Measurements from ENCODE around the gene TDRD9.

Gene TDRD9

DNA sequence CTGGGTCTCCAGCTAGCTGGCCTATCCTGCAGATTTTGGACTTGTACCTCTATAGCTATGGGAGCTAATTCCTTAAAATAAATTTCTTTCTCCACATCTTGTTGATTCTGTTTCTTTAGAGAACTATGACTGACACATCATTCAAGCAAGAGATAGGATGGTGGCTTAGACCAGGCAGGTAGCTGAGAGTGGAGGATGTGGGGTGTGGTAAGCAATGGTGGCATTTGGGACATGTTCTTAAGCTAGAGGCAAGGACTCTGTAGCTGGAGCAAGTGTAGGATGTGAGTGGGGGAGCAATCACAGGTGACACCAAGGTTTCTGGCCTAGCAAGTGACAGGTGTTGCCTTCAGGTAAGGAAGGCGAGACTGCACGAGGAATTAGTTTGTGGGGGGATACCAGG lies 6.8 kb downstream of the TDRD9 start:
- TF ChIP-seq, protein P1, sequence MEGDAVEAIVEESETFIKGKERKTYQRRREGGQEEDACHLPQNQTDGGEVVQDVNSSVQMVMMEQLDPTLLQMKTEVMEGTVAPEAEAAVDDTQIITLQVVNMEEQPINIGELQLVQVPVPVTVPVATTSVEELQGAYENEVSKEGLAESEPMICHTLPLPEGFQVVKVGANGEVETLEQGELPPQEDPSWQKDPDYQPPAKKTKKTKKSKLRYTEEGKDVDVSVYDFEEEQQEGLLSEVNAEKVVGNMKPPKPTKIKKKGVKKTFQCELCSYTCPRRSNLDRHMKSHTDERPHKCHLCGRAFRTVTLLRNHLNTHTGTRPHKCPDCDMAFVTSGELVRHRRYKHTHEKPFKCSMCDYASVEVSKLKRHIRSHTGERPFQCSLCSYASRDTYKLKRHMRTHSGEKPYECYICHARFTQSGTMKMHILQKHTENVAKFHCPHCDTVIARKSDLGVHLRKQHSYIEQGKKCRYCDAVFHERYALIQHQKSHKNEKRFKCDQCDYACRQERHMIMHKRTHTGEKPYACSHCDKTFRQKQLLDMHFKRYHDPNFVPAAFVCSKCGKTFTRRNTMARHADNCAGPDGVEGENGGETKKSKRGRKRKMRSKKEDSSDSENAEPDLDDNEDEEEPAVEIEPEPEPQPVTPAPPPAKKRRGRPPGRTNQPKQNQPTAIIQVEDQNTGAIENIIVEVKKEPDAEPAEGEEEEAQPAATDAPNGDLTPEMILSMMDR (IDR thresholded peaks at IDR 0.05; ENCODE audit: low read depth, low read length, missing control alignments) = no peak
- no peak overlapping the region for H3K4me3 ChIP-seq (ENCODE audit: low read depth, low read length)
- no peak for DNase-seq (ENCODE audit: low read depth)
- in situ Hi-C loops (cut with HindIII; ENCODE audit: low sequenced_read_pairs) = no loop called here

DNA sequence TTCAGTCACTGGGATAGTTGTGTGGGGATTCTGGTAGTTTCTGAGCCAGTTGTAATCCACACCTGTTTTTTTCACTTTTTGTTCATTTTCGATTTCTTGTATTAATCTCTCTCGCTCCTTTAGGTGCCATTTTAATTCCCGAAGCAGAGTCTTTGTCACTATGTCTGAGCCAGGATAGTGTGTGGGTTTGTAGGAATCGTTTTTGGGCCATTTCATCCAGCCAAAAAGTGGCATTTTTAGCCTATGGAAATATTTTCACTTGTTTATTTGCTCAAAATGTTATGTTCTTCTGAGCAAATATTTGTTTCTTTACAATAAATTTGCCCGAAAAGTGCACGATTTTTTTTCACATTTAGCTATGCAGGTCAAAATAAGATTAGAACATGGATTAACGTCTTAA lies 13.2 kb downstream of the TDRD9 start:
- TF ChIP-seq, protein P1 (IDR thresholded peaks at IDR 0.05; ENCODE audit: low read depth, low read length, missing control alignments) = no peak
- no peak for DNase-seq (ENCODE audit: low read depth)
- H3K4me3 ChIP-seq (ENCODE audit: low read depth, low read length) = no peak overlapping the region
- in situ Hi-C loops (cut with HindIII; ENCODE audit: low sequenced_read_pairs) = no loop called here

DNA sequence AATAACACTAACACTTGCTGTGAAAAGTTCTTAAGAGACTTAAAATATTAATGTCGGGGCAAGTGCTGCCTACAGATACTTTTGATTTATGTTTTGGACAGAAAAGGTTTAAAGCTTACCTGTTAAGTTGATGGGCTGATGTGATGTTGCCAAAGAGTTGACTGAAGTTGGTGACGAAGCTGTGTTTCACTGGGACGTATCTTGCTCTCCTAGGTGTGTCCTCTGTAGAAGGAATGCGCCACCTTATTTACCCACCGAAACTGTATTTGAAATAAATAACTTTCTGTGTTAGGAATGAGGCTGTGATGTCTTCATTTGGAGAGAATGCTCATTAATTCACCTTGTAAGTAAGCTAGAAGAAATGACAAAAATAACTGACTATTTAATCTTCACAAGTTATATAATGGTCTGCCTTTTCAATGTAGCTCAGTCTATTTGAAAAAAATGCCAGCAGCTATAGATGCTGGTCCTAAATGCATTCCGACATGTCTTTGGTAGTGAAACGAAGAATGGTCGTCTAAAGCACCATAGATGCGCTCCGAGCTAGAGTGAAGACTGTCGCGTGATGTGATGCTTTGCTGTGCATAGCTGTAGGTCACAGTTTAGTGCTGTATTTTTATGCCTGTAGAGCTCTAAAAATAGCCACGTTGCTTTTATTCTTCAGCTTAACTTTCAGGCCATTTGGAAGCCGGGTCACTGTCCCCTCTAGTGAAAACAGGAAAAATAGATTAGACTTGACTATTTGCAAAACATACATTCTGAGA lies 13.9 kb downstream of the TDRD9 start, which contains the start of gene RD3L:
Gene RD3L, minus strand, starts transcription at position 557 of the 764 bp plus-strand sequence. CDS start 834 bp downstream, outside the sequence.
- no peak within 1 kb of the TSS for H3K4me3 ChIP-seq (ENCODE audit: low read depth, low read length)
- TF ChIP-seq, protein P1 (IDR thresholded peaks at IDR 0.05; ENCODE audit: low read depth, low read length, missing control alignments) = no peak
- in situ Hi-C loops (cut with HindIII; ENCODE audit: low sequenced_read_pairs) = no loop called here

DNA sequence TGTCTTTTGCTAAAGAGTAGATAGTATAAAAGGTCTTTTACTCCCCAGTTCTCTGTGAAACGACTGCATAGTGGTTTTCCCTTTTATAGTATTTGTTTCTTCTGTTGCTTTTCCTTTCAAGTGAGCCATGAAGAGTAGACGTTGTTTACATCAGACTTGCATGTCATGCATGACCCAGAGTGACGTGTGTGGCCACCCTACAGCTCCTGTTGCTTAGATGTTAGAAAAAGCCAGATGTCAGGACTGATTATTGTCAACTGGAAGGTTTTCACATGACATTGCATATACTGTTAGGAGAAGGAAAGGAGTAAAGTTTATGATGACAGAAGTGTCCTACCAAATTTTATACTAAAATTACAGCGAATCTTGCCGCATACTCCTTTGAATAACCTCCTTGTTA lies 15.4 kb downstream of the TDRD9 start:
- DNase-seq (ENCODE audit: low read depth) = no peak
- in situ Hi-C loops (cut with HindIII; ENCODE audit: low sequenced_read_pairs) = no loop called here
- TF ChIP-seq, protein P1 (IDR thresholded peaks at IDR 0.05; ENCODE audit: low read depth, low read length, missing control alignments) = no peak
- H3K4me3 ChIP-seq (ENCODE audit: low read depth, low read length) = no peak overlapping the region

More for the DNA sequence above, 13.9 kb downstream of the TDRD9 start, which contains the start of gene RD3L:
- no peak for DNase-seq (ENCODE audit: low read depth)

DNA sequence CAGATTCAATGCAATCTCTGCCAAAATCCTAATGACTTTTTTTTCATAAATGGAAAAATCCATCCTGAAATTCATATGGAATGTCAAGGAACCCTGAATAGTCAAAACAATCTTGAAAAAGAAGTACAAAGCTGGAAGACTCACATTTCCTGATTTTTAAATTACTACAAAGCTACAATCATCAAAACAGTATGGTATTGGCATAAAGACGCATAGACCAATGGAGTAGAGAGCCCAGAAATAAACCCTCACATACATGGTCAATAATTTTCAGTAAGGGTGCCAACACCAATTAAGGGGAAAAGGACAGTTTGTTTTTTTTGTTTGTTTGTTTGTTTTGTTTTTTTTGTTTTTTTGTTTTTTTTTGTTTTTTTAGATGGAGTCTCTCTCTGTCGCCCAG lies 18.7 kb downstream of the TDRD9 start:
- no peak overlapping the region for H3K4me3 ChIP-seq (ENCODE audit: low read depth, low read length)
- in situ Hi-C loops (cut with HindIII; ENCODE audit: low sequenced_read_pairs) = no loop called here
- TF ChIP-seq, protein P1 (IDR thresholded peaks at IDR 0.05; ENCODE audit: low read depth, low read length, missing control alignments) = no peak
- DNase-seq (ENCODE audit: low read depth) = no peak

DNA sequence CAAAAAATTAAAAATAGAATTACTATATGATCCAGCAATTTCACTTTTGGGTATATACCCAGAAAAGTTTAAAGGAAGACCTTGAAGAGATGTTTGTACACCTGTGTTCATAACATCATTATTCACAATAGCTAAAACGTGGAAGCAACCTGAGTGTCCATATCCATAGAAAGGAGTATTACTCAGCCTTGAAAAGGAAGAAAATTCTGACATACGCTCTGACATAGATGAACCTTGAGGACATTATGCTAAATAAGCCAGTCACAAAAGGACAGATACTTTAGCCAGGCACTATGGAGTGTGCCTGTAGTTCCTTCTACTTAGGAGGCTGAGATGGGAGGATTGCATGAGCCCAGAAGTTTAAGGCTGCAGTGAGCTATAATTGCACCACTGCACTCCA lies 20.2 kb downstream of the TDRD9 start:
- TF ChIP-seq, protein P1 (IDR thresholded peaks at IDR 0.05; ENCODE audit: low read depth, low read length, missing control alignments) = no peak
- no peak overlapping the region for H3K4me3 ChIP-seq (ENCODE audit: low read depth, low read length)
- no peak for DNase-seq (ENCODE audit: low read depth)
- in situ Hi-C loops (cut with HindIII; ENCODE audit: low sequenced_read_pairs) = no loop called here

Measured in astrocyte of the cerebellum (primary cell).